ENCODE results near the gene GULP1. TPM values are rescaled to one million over a fixed set of nuclear protein-coding genes. Genes with fewer than 3 reads are reported as not detected.

Gene GULP1
- polyA plus RNA-seq, 1 donor (not counting 4 experiments of a cell fraction or from before 2014, with no cell fraction given) = 11.7 TPM

DNA sequence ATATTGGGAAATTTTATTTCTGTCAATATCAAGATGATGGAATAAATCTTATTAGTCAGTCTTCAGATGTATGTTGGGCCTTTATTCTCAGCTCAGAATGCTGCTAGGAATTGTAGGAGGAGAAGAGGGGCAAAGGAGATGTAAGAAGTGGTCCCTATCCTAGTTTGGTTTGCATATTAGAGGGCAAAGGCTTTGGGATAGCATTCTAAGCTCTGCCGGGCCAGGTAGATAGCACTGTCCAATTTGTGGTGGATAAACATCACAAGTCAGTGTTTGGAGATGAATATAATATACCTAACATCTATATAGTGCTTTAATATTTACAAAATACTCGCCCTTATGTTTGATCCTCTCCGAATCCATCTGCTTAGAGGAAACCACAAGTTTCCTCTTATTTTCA lies 149.2 kb downstream of the GULP1 start:
- dilution Hi-C loops (cut with MboI; ENCODE audit: extremely low pct_ligation_motif_present, low sequenced_read_pairs) = no loop called here
- Histone ChIP-seq H3K9me1 (ENCODE audit: control insufficient read depth, extremely low read depth, insufficient read depth, low read length) (no peaks in the 10 kb centered on the region), H3K4me1 (ENCODE audit: control insufficient read depth, extremely low read depth, insufficient read depth, low read length) (no peaks in the 10 kb centered on the region), H3K4me3 (ENCODE audit: control insufficient read depth in 2 of 3, extremely low read depth in 1 of 3, insufficient read depth in 2 of 3, low read depth in 1 of 3, low read length in 3 of 3) (no peak overlapping the region), H2AFZ (ENCODE audit: control insufficient read depth, low read length) (no peak overlapping the region), H3K4me2 (ENCODE audit: control insufficient read depth, extremely low read depth, insufficient read depth, low read depth, low read length) (no peak overlapping the region), H3K27ac (ENCODE audit: control insufficient read depth, insufficient read depth, low read length) (no peak overlapping the region), H3K9me3 (ENCODE audit: control insufficient read depth, low read depth, low read length) (peaks cover 3% of the 10 kb centered on the region), H3K9ac (ENCODE audit: control insufficient read depth, extremely low read depth, insufficient read depth, low read length) (no peak overlapping the region), H3K27me3 (ENCODE audit: control insufficient read depth, extremely low read depth, insufficient read depth, low read length) (no peaks in the 10 kb centered on the region), H4K20me1 (ENCODE audit: control insufficient read depth, extremely low read depth, insufficient read depth, low read length) (no peaks in the 10 kb centered on the region), H3K79me2 (ENCODE audit: control insufficient read depth, insufficient read depth, low read length) (no peaks in the 10 kb centered on the region), H3K36me3 (ENCODE audit: control insufficient read depth in 2 of 2, extremely low read depth in 1 of 2, insufficient read depth in 2 of 2, low read length in 2 of 2) (no peaks in the 10 kb centered on the region)
- DNase-seq (ENCODE audit: low read depth, low spot score) (no peak), FAIRE-seq (no peak)
- TF ChIP-seq EZH2 (IDR thresholded peaks at IDR 0.05; ENCODE audit: low read length) = no peak
- no peak for TF ChIP-seq CTCF (optimal IDR thresholded peaks at IDR 0.05 in 1 of 3, IDR thresholded peaks at IDR 0.05 in 1 of 3, conservative IDR thresholded peaks at IDR 0.05 in 1 of 3; ENCODE audit: extremely low read depth in 1 of 3, insufficient read depth in 2 of 3, low read length in 3 of 3)

DNA sequence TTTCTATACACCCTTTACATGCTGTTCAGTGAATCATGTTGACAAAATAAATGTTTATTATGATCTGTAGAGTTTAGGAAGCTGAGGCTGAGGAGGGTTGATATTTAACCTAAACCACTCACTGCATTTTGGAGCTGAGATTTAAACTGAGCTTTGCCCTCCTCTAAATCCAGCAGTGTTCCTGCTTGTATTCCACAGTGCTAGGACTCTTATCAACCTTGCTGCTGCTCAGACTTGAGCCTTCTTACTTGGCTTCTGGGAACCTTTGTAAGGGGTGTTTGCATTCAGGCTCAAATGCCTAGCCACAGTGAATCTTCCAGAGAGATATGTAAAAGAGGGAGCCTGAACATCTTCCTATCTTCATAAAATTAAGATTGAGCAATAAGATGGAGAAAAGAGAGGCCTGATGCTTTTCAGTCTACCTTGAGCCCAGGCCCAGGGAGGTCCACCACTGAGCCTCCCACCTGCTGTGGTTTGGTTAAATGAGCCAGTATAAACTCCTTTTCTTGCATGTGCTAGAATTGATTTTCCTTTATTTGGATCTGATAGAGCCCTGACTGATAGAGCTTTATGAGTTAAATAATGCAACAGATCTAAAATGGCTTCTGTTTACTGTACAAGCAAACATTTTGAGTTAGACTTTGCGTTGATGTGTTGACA lies 149.7 kb downstream of the GULP1 start:
- H3K79me2 ChIP-seq (ENCODE audit: control insufficient read depth, insufficient read depth, low read length) = no peaks in the 10 kb centered on the region
- H3K9ac ChIP-seq (ENCODE audit: control insufficient read depth, extremely low read depth, insufficient read depth, low read length) = no peak overlapping the region
- H3K4me3 ChIP-seq (ENCODE audit: control insufficient read depth in 2 of 3, extremely low read depth in 1 of 3, insufficient read depth in 2 of 3, low read depth in 1 of 3, low read length in 3 of 3) = no peak overlapping the region
- H3K9me3 ChIP-seq (ENCODE audit: control insufficient read depth, low read depth, low read length) = peaks cover 3% of the 10 kb centered on the region
- H3K9me1 ChIP-seq (ENCODE audit: control insufficient read depth, extremely low read depth, insufficient read depth, low read length) = no peaks in the 10 kb centered on the region
- H2AFZ ChIP-seq (ENCODE audit: control insufficient read depth, low read length) = no peak overlapping the region
- H3K4me2 ChIP-seq (ENCODE audit: control insufficient read depth, extremely low read depth, insufficient read depth, low read depth, low read length) = no peak overlapping the region
- no peaks in the 10 kb centered on the region for H3K27me3 ChIP-seq (ENCODE audit: control insufficient read depth, extremely low read depth, insufficient read depth, low read length)
- no peak for FAIRE-seq
- TF ChIP-seq EZH2 (IDR thresholded peaks at IDR 0.05; ENCODE audit: low read length) (no peak), CTCF (optimal IDR thresholded peaks at IDR 0.05 in 1 of 3, IDR thresholded peaks at IDR 0.05 in 1 of 3, conservative IDR thresholded peaks at IDR 0.05 in 1 of 3; ENCODE audit: extremely low read depth in 1 of 3, insufficient read depth in 2 of 3, low read length in 3 of 3) (no peak)
- H4K20me1 ChIP-seq (ENCODE audit: control insufficient read depth, extremely low read depth, insufficient read depth, low read length) = no peaks in the 10 kb centered on the region
- dilution Hi-C loops (cut with MboI; ENCODE audit: extremely low pct_ligation_motif_present, low sequenced_read_pairs) = no loop called here
- H3K27ac ChIP-seq (ENCODE audit: control insufficient read depth, insufficient read depth, low read length) = no peak overlapping the region
- no peaks in the 10 kb centered on the region for H3K36me3 ChIP-seq (ENCODE audit: control insufficient read depth in 2 of 2, extremely low read depth in 1 of 2, insufficient read depth in 2 of 2, low read length in 2 of 2)
- no peaks in the 10 kb centered on the region for H3K4me1 ChIP-seq (ENCODE audit: control insufficient read depth, extremely low read depth, insufficient read depth, low read length)
- no peak for DNase-seq (ENCODE audit: low read depth, low spot score)
